GM12874 (cell line): ENCODE data around the gene SIGLEC11.
A peak's percentile ranks its signal among the peaks of the same experiment; 100 is the strongest.

Source experiments
- CTCF ChIP-seq: IDR thresholded peaks from 2 replicates; pipeline ENCODE4 v1.5.1; 2011; ENCODE audit warnings: low read depth, mild to moderate bottlenecking, control low read depth, low read length, moderate library complexity; ENCODE audit not compliant: insufficient read depth

Gene SIGLEC11

GRCh38 chr19:49939721-49940481, 21.1 kb downstream of the SIGLEC11 start:
- peak; percentile 29; the same call in 1 of the 2 replicates for TF ChIP-seq CTCF

- no peak for TF ChIP-seq CTCF
Observed at GRCh38 chr19:49938662-49939061, 22.3 kb downstream of the SIGLEC11 start.

DNA sequence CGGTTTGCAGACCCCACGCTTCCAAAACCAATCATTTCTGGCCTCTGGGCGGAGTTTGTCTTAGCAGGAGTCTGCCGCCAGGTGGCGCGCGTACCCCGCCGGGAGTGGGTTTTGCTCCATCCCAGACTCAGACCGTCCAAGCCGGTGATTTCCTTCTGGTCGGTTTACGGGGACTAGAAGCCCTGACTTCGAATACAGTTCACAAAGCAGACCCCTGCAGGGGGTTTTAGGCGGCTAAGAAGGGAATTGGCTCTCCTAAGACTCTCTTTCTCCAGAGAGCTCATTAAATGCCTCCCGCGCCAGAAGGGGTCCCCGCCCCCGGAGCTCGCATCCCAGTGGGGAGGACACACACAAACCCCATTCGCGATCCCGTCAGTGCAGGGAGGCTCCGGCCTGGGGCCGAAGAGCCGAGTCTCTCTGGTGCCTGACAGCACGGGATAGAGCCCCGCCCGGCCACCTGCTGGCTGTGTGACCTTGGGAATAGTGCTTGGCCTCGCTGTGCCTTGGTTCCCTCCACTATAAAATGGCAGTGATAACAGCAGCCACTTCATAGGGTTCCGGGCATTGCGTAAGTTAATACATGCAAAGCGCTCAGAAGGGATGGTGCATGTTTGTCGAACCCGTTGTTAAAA, 23.1 kb downstream of the SIGLEC11 start:
- peak; percentile 96 for TF ChIP-seq CTCF

GRCh38 chr19:49936549-49936948, 24.4 kb downstream of the SIGLEC11 start:
- no peak for TF ChIP-seq CTCF

GRCh38 chr19:49933643-49934042, 27.3 kb downstream of the SIGLEC11 start:
- TF ChIP-seq CTCF = no peak

DNA sequence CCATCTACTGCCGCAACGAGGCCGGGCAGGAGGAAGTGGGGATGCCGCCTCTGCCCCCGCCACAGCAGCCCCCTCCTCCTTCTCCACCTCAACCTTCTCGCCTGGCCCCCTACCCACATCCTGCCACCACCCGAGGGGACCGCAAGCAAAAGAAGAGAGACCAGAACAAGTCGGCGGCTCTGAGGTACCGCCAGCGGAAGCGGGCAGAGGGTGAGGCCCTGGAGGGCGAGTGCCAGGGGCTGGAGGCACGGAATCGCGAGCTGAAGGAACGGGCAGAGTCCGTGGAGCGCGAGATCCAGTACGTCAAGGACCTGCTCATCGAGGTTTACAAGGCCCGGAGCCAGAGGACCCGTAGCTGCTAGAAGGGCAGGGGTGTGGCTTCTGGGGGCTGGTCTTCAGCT, 28.2 kb downstream of the SIGLEC11 start:
- TF ChIP-seq CTCF = no peak

GRCh38 chr19:49932041-49932451, 28.9 kb downstream of the SIGLEC11 start:
- no peak for TF ChIP-seq CTCF
